ENCODE data around the gene STAMBPL1. TPM values are rescaled to one million over a fixed set of nuclear protein-coding genes. Genes with fewer than 3 reads are reported as not detected.

STAMBPL1 gene
- polyA plus RNA-seq, 10 donors: 5.0 to 10.5 (median 7.7) TPM

Other genes starting within 250 kb of the STAMBPL1 start
- not detected for gene LIPF, start 215.8 kb upstream of the STAMBPL1 start, polyA plus RNA-seq (ENCODE audit: insufficient read length in 10 of 10)
- under 1 TPM in 2 of 10 donors, not detected in 8; 0.51 to 0.53 TPM for gene LIPK, start 174.0 kb upstream of the STAMBPL1 start, polyA plus RNA-seq (ENCODE audit: insufficient read length in 10 of 10)
- gene LIPN, start 120.2 kb upstream of the STAMBPL1 start, polyA plus RNA-seq (ENCODE audit: insufficient read length in 10 of 10): 1 to 10 TPM in 1 of 10 donors, under 1 TPM in 2, not detected in 7; 0.13 to 1.8 (median 0.38) TPM
- gene LIPM, start 77.5 kb upstream of the STAMBPL1 start, polyA plus RNA-seq (ENCODE audit: insufficient read length in 10 of 10): 1 to 10 TPM in 1 of 10 donors, not detected in 9; 1.8 TPM
- gene ANKRD22, start 28.4 kb upstream of the STAMBPL1 start, polyA plus RNA-seq (ENCODE audit: insufficient read length in 10 of 10): under 1 TPM in 4 of 10 donors, not detected in 6; 0.13 to 0.98 (median 0.23) TPM
- gene ACTA2, start 72.5 kb downstream of the STAMBPL1 start, polyA plus RNA-seq (ENCODE audit: insufficient read length in 10 of 10): 100 to 1,000 TPM; 225 to 305 (median 232) TPM
- gene FAS, start 110.6 kb downstream of the STAMBPL1 start, polyA plus RNA-seq (ENCODE audit: insufficient read length in 10 of 10): 10 to 100 TPM in 4 of 10 donors, 1 to 10 TPM in 6; 6.0 to 12.4 (median 8.8) TPM